GM20000 (cell line): Measurements from ENCODE around the gene ZNF821.

Experiments used
- DNase-seq: peaks from one replicate; pipeline ENCODE4 v3.0.0; 2012; ENCODE audit warnings: low spot score
- CTCF ChIP-seq: IDR thresholded peaks from 2 replicates; pipeline ENCODE4 v1.5.1; 2012; ENCODE audit warnings: mild to moderate bottlenecking, control low read depth; ENCODE audit errors: extremely low read depth, missing control alignments

Gene ZNF821

GRCh38 chr16:71893888-71894228 lies 9.9 kb upstream of the ZNF821 start:
- no peak for DNase-seq

GRCh38 chr16:71889147-71889546 lies 5.2 kb upstream of the ZNF821 start:
- no peak for TF ChIP-seq CTCF
- no peak for DNase-seq

More at GRCh38 chr16:71893888-71894228, 9.9 kb upstream of the ZNF821 start:
- no peak for TF ChIP-seq CTCF

GRCh38 chr16:71885261-71885650 lies 1.3 kb upstream of the ZNF821 start:
- DNase-seq: no peak

GRCh38 chr16:71883168-71883848 lies 674 bp downstream of the ZNF821 start:
- peak; percentile 28 for TF ChIP-seq CTCF
- DNase-seq: peak; percentile 80

More at GRCh38 chr16:71885261-71885650, 1.3 kb upstream of the ZNF821 start:
- TF ChIP-seq CTCF: no peak

GRCh38 chr16:71882505-71883167 lies 1.3 kb downstream of the ZNF821 start:
- TF ChIP-seq CTCF: peak; percentile 82
- peak; percentile 84 for DNase-seq

- TF ChIP-seq CTCF: no peak
- no peak for DNase-seq
Observed at GRCh38 chr16:71880176-71880575, 3.8 kb downstream of the ZNF821 start.

GRCh38 chr16:71878911-71879310 lies 5.1 kb downstream of the ZNF821 start:
- no peak for DNase-seq
- no peak for TF ChIP-seq CTCF
